ENCODE data around the gene CSTF3. TPM values are rescaled to one million over a fixed set of nuclear protein-coding genes. Genes with fewer than 3 reads are reported as not detected.

Gene CSTF3
- 25.1 to 31.5 TPM (median 31.0 TPM) in 5 replicates for total RNA-seq (2022; extraction: Qiagen RNA extraction; ENCODE audit: low read depth)

GRCh38 chr11:33161120-33162005 lies at the start of gene CSTF3:
CSTF3 (minus strand) TSS chr11:33161480; CDS start chr11:33161325, 155 bp downstream.

GRCh38 chr11:33039274-33040032 lies 121.8 kb downstream of the CSTF3 start, which contains the start of gene TCP11L1:
TCP11L1 (plus strand) TSS chr11:33039572; CDS start chr11:33043774, 4,202 bp downstream.

Other genes starting within 250 kb of the CSTF3 start
- gene DEPDC7, start 145.6 kb downstream of the CSTF3 start, total RNA-seq (2022; extraction: Qiagen RNA extraction; ENCODE audit: low read depth) = 7.2 to 9.7 TPM (median 8.0 TPM) in 5 replicates
- 15.8 to 24.5 TPM (median 20.9 TPM) in 5 replicates for gene TCP11L1, start 121.9 kb downstream of the CSTF3 start, total RNA-seq (2022; extraction: Qiagen RNA extraction; ENCODE audit: low read depth)
- 15.2 to 23.5 TPM (median 19.1 TPM) in 5 replicates for gene HIPK3, start 95.9 kb upstream of the CSTF3 start, total RNA-seq (2022; extraction: Qiagen RNA extraction; ENCODE audit: low read depth)
- gene KIAA1549L, start 214.6 kb upstream of the CSTF3 start, total RNA-seq (2022; extraction: Qiagen RNA extraction; ENCODE audit: low read depth) = 6.9 to 15.7 TPM (median 11.7 TPM) in 5 replicates